ENCODE measurements around the gene SAMSN1.

DNA sequence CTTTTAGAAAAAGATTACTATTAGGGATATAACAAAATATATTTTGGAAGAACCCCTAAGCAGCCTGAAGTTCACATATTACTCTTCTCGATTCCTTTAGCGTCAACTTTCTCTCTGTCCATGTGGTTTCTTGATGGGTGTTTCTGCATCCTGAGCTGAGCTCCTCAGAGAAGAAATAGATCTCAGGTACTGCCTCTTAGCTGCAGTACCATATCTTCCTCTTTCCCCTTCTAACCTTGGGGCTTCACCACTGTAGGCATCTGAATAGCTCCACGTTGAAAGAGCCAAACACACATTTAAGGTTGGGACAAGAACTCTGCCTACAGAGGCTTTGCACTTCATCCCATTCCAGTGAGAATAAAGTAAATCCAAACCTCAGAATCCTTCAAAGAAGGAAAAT is 59.2 kb downstream of the SAMSN1 start:
- TF ChIP-seq, protein P1, sequence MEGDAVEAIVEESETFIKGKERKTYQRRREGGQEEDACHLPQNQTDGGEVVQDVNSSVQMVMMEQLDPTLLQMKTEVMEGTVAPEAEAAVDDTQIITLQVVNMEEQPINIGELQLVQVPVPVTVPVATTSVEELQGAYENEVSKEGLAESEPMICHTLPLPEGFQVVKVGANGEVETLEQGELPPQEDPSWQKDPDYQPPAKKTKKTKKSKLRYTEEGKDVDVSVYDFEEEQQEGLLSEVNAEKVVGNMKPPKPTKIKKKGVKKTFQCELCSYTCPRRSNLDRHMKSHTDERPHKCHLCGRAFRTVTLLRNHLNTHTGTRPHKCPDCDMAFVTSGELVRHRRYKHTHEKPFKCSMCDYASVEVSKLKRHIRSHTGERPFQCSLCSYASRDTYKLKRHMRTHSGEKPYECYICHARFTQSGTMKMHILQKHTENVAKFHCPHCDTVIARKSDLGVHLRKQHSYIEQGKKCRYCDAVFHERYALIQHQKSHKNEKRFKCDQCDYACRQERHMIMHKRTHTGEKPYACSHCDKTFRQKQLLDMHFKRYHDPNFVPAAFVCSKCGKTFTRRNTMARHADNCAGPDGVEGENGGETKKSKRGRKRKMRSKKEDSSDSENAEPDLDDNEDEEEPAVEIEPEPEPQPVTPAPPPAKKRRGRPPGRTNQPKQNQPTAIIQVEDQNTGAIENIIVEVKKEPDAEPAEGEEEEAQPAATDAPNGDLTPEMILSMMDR (IDR thresholded peaks at IDR 0.05), result no peak
- TF ChIP-seq POLR2A (IDR thresholded peaks at IDR 0.05), result no peak

Measured in heart left ventricle (tissue), 13 donors.